SH-SY5Y (cell line): Measurements from ENCODE around the gene ALOX15.

ENCODE experiments used
- GATA2 ChIP-seq: IDR thresholded peaks from 2 replicates; pipeline ENCODE4 v1.6.1; 2011; ENCODE audit warnings: mild to moderate bottlenecking, low read depth, low read length
- GATA3 ChIP-seq: IDR thresholded peaks from 2 replicates; pipeline ENCODE4 v1.6.1; 2011; ENCODE audit warnings: low read depth, mild to moderate bottlenecking, low read length, moderate library complexity

DNA sequence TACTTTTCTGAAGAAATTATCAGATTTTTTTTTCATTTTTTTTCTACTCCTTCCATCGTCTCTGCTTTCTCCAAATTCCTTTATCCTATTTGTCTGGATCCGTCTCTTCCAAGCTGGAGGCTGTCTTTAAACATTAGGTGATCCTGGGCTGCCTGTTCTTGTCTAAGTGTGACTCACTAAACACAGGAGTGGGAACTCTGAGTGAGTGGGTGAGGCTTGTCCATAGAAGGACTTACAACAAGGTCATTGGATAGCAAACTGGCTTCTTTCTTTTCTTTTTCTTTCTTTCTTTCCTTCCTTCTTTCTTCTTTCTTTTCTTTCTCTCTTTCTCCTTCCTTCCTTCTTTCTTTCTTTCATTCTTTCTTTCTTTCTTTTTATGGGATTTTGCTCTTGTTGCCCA, 18.2 kb downstream of the ALOX15 start:
- TF ChIP-seq GATA3, result no peak
- no peak for TF ChIP-seq GATA2
